Activated T-helper 2 cell treated with anti-CD3 and anti-CD28 coated beads, Interferon-gamma antibody, Interleukin-2, Interleukin-4, amounts not matched to agents 10 μg/mL and 5 μg/mL and 100 μg/mL, durations not matched to agents 14 hours and 24 hours and 36 hours (primary cell): Measurements from ENCODE around the gene UAP1L1. TPM values are rescaled to one million over a fixed set of nuclear protein-coding genes. Genes with fewer than 3 reads are reported as not detected.
"Not testable (repeated sequence)": the region's sequence is repeated elsewhere in the genome, so short reads cannot be mapped to it uniquely, and the experiment has no call there.

ENCODE experiments used
- DNase-seq: peaks from one replicate; pipeline ENCODE4 v3.0.0; 2021; ENCODE audit warnings: low spot score
- H3K27ac Mint-ChIP-seq: one replicate; pipeline ENCODE4 v1.8.0; 2021; ENCODE audit warnings: mixed read lengths
- H3K27me3 Mint-ChIP-seq: one replicate; pipeline ENCODE4 v1.8.0; 2021; ENCODE audit warnings: low read depth, mixed read lengths
- H3K36me3 Mint-ChIP-seq: one replicate; pipeline ENCODE4 v1.8.0; 2021; ENCODE audit warnings: low read depth, mixed read lengths
- H3K4me1 Mint-ChIP-seq: one replicate; pipeline ENCODE4 v1.8.0; 2021; ENCODE audit warnings: low read depth, mixed read lengths
- H3K4me3 Mint-ChIP-seq: one replicate; pipeline ENCODE4 v1.8.0; 2021; ENCODE audit warnings: low read depth, mild to moderate bottlenecking, moderate library complexity, mixed read lengths
- H3K9me3 Mint-ChIP-seq: one replicate; pipeline ENCODE4 v1.8.0; 2021; ENCODE audit warnings: mixed read lengths
- intact Hi-C: fragments of 100-400 bp; cut with micrococcal nuclease; formaldehyde crosslinking; loops from one replicate; pipeline ENCODE4 v1.15.1; 2023
- total RNA-seq: library from RNA; stranded (reverse); gene quantifications from 2 replicates; pipeline ENCODE4 v1.2.3, GENCODE V29; 2022

Gene UAP1L1
- total RNA-seq, 1 donor from 2014 or later, result 20.0 TPM

DNA sequence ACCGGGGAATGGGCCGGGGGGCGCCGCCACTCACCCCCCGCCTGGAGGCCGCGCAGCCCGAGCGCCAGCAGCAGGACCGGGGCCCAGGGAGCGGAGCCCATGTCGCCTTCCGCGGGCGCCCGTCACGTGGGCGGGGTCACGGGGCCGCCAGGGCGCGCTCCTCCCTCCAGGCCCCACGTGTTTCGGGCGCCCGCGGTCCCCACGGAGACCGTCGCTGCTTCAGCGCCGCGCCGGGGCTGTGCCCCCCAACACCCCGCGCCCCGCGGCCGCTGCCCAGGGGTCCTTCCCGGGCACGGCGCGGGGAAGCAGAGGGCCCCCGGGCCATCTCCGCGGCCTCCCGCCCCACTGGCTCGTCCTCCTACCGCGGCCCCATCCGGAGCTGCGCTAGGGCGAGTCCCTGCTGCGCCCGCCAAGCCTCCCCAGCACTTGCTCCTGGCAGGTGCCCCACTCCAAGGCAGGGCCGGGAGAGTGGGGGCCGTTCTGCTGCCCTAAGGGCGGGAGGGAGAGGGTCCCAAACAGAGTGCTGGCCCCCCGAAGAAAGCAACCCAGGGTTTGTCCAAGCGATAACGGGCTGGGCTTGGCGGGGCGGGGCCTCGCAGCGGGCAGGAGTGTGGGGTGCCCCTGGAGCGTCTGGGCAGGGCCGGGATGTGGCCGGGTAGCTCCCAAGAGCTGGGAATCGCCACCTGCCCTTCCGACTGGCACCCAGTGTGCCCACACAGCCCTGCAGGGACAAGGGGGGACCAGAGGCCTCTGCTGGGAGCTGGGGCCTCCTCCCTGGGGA lies 37.5 kb downstream of the UAP1L1 start, which contains the start of gene DPP7:
Gene DPP7, minus strand, starts transcription at position 121 of the 781 bp plus-strand sequence. Its CDS starts 20 bp downstream, at position 101.
- Mint-ChIP-seq H3K27ac (peak within 1 kb of the TSS; percentile 60), H3K4me3 (peak within 1 kb of the TSS; percentile 74), H3K36me3 (peaks cover 15% of the 10 kb centered on the region), H3K9me3 (no peaks in the 10 kb centered on the region), H3K4me1 (peaks cover 5% of the 10 kb centered on the region), H3K27me3 (no peaks in the 10 kb centered on the region)
- peak; percentile 78 for DNase-seq
- intact Hi-C loops, result loop anchor here (2.0 kb wide), 2 partner anchors 20 to 28 kb away; partner anchors contain the start of gene MAN1B1

DNA sequence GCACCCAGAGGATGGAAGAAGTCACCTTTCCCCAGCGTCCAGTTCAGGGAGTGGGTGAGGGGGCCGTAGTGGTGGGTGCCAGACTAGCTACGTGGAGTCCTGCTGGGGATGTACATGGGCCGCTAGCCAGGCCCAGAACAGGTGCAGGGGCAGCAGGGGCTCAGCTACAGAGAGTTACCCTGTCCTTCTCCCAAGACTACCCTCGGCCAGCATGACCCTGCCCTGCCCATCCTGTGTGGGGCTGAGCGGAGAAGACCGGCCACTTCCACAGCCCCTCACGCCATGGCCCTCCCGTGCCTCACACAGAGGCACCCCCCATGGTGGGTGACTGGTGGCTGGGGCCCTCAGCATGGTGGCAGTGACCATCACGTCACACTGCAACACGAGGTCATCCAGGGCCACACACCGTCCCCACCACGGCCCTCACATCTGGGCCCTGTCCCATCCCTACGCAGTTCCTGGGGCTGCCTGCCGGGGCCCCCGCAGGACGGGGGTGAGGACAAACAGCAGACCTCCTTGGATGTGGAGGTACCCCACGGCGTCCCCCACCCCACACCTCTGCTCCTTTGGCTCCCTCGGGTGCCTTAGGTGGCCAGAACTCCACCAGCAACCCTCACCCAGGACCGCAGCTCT lies 38.2 kb downstream of the UAP1L1 start:
- H3K4me3 Mint-ChIP-seq, result peak overlapping the region; percentile 30
- no peak for DNase-seq
- no peaks in the 10 kb centered on the region for H3K27me3 Mint-ChIP-seq
- intact Hi-C loops, result loop anchor here (2.0 kb wide), 2 partner anchors 21 to 29 kb away; partner anchors contain the start of gene MAN1B1
- no peaks in the 10 kb centered on the region for H3K9me3 Mint-ChIP-seq
- H3K36me3 Mint-ChIP-seq, result peaks cover 13% of the 10 kb centered on the region
- H3K4me1 Mint-ChIP-seq, result peaks cover 5% of the 10 kb centered on the region
- no peak overlapping the region for H3K27ac Mint-ChIP-seq

DNA sequence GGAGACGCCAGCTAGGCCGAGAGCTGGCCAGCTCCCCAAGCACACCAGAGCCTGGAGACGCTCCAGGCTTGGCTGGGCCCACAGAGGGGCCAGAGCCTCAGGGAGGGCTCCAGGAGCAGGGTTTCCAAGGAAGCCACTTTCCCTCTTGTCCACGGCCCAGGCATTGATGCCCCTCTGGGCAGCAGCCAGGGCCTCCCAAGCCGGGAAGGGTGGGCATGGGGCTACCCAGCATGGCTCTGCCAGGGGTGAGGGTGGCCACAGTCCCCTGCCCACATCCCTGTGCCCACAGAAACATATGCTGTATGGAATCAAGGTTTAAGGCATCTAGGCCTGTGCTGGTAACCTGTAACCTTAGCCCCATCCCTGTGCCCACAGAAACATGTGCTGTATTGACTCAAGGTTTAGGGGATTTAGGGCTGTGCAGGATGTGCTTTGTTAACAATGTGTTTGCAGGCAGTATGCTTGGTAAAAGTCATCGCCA lies 38.8 kb downstream of the UAP1L1 start:
- peak overlapping the region; percentile 30 for H3K4me3 Mint-ChIP-seq
- intact Hi-C loops, result no loop called here
- H3K4me1 Mint-ChIP-seq, result peaks cover 5% of the 10 kb centered on the region
- H3K36me3 Mint-ChIP-seq, result peaks cover 8% of the 10 kb centered on the region
- DNase-seq, result no peak
- no peaks in the 10 kb centered on the region for H3K9me3 Mint-ChIP-seq
- H3K27me3 Mint-ChIP-seq, result no peaks in the 10 kb centered on the region
- H3K27ac Mint-ChIP-seq, result no peak overlapping the region

- Mint-ChIP-seq H3K9me3 (no peaks in the 10 kb centered on the region), H3K27ac (no peak overlapping the region), H3K4me1 (peaks cover 5% of the 10 kb centered on the region), H3K4me3 (no peak overlapping the region), H3K27me3 (no peaks in the 10 kb centered on the region), H3K36me3 (peaks cover 8% of the 10 kb centered on the region)
- intact Hi-C loops, result no loop called here
- no peak for DNase-seq
These were observed 39.4 kb downstream of the UAP1L1 start for GRCh38 chr9:137116728-137117127.

DNA sequence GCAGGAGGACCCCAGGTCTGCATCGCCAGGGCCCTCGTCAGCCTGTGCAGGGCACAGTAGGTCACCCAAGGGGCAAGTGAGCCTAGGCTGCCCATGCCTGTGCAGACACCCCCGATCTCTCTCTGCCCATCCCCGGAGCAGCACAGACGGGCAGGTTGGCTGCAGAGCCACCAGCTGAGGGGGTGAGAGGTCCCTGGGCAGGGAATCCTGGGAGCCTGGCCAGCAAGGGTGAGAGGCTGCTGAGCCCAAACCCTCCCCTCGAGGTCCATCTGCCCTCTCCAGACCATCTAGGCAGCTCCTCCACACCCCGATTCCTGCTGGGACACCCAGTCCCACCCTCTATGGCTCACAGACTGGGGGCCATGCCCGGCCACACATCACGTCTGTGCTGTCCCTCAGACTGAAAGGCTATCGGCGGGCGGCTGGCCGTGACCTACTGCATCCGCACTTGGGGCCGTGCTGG lies 40.0 kb downstream of the UAP1L1 start:
- intact Hi-C loops, result no loop called here
- no peak overlapping the region for H3K27ac Mint-ChIP-seq

DNA sequence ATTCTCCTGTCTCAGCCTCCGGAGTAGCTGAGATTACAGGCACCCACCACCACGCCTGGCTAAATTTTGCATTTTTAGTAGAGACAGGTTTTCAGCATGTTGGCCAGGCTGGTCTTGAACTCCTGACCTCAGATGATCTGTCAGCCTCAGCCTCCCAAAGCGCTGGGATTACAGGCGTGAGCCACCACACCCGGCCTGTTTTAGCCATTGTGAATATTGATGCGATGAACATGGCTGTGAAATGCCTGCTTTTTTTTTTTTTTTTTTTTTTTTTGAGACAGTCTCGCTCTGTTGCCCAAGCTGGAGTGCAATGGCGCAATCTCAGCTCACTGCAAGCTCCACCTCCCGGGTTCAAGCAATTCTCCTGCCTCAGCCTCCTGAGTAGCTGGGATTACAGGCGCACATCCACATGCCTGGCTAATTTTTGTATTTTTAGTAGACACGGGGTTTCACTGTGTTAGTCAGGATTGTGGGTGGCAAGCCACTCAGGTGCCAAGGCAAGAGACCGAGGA lies 40.8 kb downstream of the UAP1L1 start:
- not testable (repeated sequence) for H3K27ac Mint-ChIP-seq, H3K4me3 Mint-ChIP-seq, DNase-seq, H3K36me3 Mint-ChIP-seq, H3K27me3 Mint-ChIP-seq, H3K9me3 Mint-ChIP-seq
- peaks cover 13% of the 10 kb centered on the region for H3K4me1 Mint-ChIP-seq
- intact Hi-C loops, result loop anchor here (1.0 kb wide), 1 partner anchor 109 kb away; the partner anchor contains the start of gene RNF224

More for the DNA sequence above, 40.0 kb downstream of the UAP1L1 start:
- no peak for DNase-seq
- Mint-ChIP-seq H3K4me1 (peaks cover 9% of the 10 kb centered on the region), H3K27me3 (no peaks in the 10 kb centered on the region), H3K9me3 (no peaks in the 10 kb centered on the region), H3K36me3 (peaks cover 8% of the 10 kb centered on the region), H3K4me3 (no peak overlapping the region)

DNA sequence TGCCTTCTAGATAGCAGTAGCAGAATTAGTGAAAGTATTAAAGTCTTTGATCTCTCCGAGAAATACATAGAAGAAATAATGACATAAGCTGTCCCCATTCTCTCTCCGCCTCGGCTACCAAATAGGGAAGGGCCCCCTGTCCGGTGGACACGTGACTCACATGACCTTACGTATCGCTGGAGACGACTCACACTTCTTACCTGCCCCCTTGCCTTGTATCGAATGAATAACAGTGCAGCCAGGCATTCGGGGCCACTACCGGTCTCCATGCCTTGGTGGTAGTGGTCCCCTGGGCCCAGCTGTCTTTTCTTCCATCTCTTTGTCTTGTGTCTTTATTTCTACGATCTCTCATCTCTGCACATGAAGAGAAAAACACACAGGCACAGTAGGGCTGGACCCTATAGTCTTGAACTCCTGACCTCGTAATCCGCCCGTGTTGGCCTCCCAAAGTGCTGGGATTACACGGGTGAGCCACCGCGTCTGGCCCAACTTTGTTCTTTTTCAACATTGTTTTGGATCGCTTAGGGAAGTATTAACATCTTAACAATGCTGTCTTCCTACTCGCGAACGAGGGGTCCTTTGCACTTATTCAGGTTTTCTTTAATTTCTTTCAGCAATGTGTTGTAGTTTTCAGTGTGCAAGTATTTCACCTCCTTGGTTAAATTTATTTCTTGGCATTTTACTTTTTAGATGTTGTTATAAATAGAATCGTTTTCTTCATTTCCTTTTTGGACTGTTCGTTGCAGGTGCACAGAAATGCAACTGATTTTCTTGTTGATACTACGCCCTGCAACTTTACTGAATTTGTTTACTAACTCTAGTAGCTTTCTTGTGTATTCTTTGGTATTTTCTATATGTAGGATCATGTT lies 44.8 kb downstream of the UAP1L1 start:
- H3K4me3 Mint-ChIP-seq, H3K9me3 Mint-ChIP-seq, H3K27me3 Mint-ChIP-seq, DNase-seq, H3K36me3 Mint-ChIP-seq: not testable (repeated sequence)
- Mint-ChIP-seq H3K27ac (peak overlapping the region; percentile 3), H3K4me1 (peaks cover 21% of the 10 kb centered on the region)
- intact Hi-C loops, result loop anchor here (10.0 kb wide), 2 partner anchors 53 to 1027 kb away; partner anchors contain the start of genes LRRC26, NACC2 and TMEM210

DNA sequence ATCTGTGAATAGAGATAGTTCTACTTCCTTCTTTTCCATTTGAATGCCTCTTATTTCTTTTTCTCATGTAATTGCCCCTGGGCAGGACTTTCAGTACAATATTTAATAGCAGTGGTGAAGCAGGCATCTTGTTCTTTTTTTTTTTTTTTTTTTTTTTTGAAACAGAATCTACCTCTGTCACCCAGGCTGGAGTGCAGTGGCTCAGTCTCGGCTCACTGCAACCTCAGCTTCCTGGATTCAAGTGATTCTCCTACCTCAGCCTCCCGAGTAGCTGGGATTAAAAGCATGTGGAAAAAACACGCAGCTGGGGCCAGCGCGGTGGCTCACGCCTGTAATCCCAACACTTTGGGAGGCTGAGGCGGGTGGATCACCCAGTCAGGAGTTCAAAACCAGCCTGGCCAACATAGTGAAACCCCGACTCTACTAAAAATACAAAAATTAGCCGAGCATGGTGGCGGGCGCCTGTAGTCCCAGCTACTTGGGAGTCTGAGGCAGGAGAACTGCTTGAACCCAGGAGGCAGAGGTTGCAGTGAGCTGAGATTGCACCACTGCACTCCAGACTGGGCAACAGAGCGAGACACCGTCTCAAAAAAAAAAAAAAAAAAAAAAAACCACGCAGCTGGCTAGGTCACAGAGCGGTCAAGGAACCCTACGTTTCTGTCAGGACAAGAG lies 45.6 kb downstream of the UAP1L1 start:
- H3K36me3 Mint-ChIP-seq, H3K27me3 Mint-ChIP-seq, DNase-seq, H3K4me3 Mint-ChIP-seq, H3K9me3 Mint-ChIP-seq: not testable (repeated sequence)
- H3K4me1 Mint-ChIP-seq, result peaks cover 25% of the 10 kb centered on the region
- H3K27ac Mint-ChIP-seq, result peak overlapping the region; percentile 3
- intact Hi-C loops, result loop anchor here (10.0 kb wide), 2 partner anchors 52 to 1028 kb away; partner anchors contain the start of genes LRRC26, NACC2 and TMEM210

- no peak overlapping the region for H3K4me3 Mint-ChIP-seq
- intact Hi-C loops, result loop anchor here (10.0 kb wide), 2 partner anchors 51 to 1029 kb away; partner anchors contain the start of genes LRRC26, NACC2 and TMEM210
- H3K9me3 Mint-ChIP-seq, result no peaks in the 10 kb centered on the region
These were observed 46.1 kb downstream of the UAP1L1 start for GRCh38 chr9:137123468-137123837.

DNA sequence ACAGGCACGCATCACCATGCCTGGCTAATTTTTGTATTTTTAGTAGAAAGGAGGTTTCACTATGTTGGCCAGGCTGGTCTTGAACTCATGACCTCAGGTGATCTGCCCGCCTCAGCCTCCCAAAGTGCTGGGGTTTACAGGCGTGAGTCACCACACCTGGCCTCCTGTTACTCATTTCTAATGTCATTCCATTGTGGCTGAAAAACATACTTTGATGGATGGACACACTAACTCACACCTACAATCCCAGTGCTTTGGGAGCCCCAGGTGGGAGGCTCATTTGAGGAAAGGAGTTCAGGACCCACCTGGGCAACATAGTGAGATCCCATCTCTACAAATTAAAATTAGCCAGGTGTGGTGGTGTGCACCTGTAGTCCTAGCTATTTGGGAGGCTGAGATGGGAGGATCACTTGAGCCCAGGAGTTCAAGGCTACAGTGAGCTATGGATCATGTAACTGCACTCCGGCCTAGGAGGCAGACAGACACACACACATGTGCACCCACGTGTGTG lies 46.7 kb downstream of the UAP1L1 start:
- not testable (repeated sequence) for H3K4me3 Mint-ChIP-seq, H3K9me3 Mint-ChIP-seq, H3K36me3 Mint-ChIP-seq, DNase-seq, H3K27me3 Mint-ChIP-seq, H3K27ac Mint-ChIP-seq
- intact Hi-C loops, result loop anchor here (10.0 kb wide), 2 partner anchors 51 to 1029 kb away; partner anchors contain the start of genes LRRC26, NACC2 and TMEM210
- peaks cover 31% of the 10 kb centered on the region for H3K4me1 Mint-ChIP-seq

More at GRCh38 chr9:137123468-137123837, 46.1 kb downstream of the UAP1L1 start:
- Mint-ChIP-seq H3K36me3 (peaks cover 3% of the 10 kb centered on the region), H3K27me3 (no peaks in the 10 kb centered on the region), H3K4me1 (peaks cover 30% of the 10 kb centered on the region), H3K27ac (no peak overlapping the region)
- DNase-seq, result no peak

GRCh38 chr9:137126786-137127185 lies 49.5 kb downstream of the UAP1L1 start:
- Mint-ChIP-seq H3K9me3 (no peaks in the 10 kb centered on the region), H3K36me3 (peaks cover 3% of the 10 kb centered on the region), H3K4me3 (peak overlapping the region; percentile 88), H3K27me3 (no peaks in the 10 kb centered on the region), H3K4me1 (peaks cover 32% of the 10 kb centered on the region), H3K27ac (peak overlapping the region; percentile 87)
- no peak for DNase-seq
- intact Hi-C loops, result loop anchor here (5.0 to 10.0 kb wide), 4 partner anchors 48 to 1032 kb away; partner anchors contain the start of genes LRRC26, NACC2, TMEM210 and TPRN
